ENCODE data around the gene CNTNAP2. TPM values are rescaled to one million over a fixed set of nuclear protein-coding genes. Genes with fewer than 3 reads are reported as not detected.

Gene CNTNAP2
- total and polyA plus RNA-seq, 2 experiments from 2014 or later = not detected

- H3K9ac ChIP-seq = no peak overlapping the region
- no peak overlapping the region for H3K4me2 ChIP-seq (ENCODE audit: unreplicated experiment)
- no peaks in the 10 kb centered on the region for H3K4me1 ChIP-seq (ENCODE audit: insufficient read depth)
- H3K9me2 ChIP-seq (ENCODE audit: insufficient read depth) = no peaks in the 10 kb centered on the region
- no peaks in the 10 kb centered on the region for H3K36me3 ChIP-seq (ENCODE audit: low read depth)
- no peak overlapping the region for H2AFZ ChIP-seq
- in situ Hi-C loops (cut with MboI) = no loop called here
- H4K20me1 ChIP-seq (ENCODE audit: insufficient read depth) = no peaks in the 10 kb centered on the region
- no peak for TF ChIP-seq EZH2phosphoT487 (IDR thresholded peaks at IDR 0.05; ENCODE audit: insufficient read depth, low read depth)
- TF ChIP-seq EZH2 (IDR thresholded peaks at IDR 0.05; ENCODE audit: insufficient read depth, poor library complexity, severe bottlenecking) = no peak
- H3K79me2 ChIP-seq (ENCODE audit: insufficient read depth) = no peaks in the 10 kb centered on the region
- no peak overlapping the region for H3K4me3 ChIP-seq
- H3F3A ChIP-seq (ENCODE audit: insufficient read depth) = no peaks in the 10 kb centered on the region
- no peak for DNase-seq
- H3K27me3 ChIP-seq (replicated peaks; ENCODE audit: insufficient read depth) = no peaks in the 10 kb centered on the region
- H3K9me3 ChIP-seq (ENCODE audit: low read depth) = no peaks in the 10 kb centered on the region
- H3K27ac ChIP-seq = no peak overlapping the region
These were observed 1689.5 kb downstream of the CNTNAP2 start for GRCh38 chr7:147805996-147806576.

- H3K27me3 ChIP-seq (replicated peaks; ENCODE audit: insufficient read depth) = no peaks in the 10 kb centered on the region
- H3K36me3 ChIP-seq (ENCODE audit: low read depth) = no peaks in the 10 kb centered on the region
- H3K27ac ChIP-seq = no peak overlapping the region
- no peaks in the 10 kb centered on the region for H3K4me1 ChIP-seq (ENCODE audit: insufficient read depth)
- no peak overlapping the region for H3K9ac ChIP-seq
- H3K4me3 ChIP-seq = no peak overlapping the region
- TF ChIP-seq EZH2 (IDR thresholded peaks at IDR 0.05; ENCODE audit: insufficient read depth, poor library complexity, severe bottlenecking) (no peak), EZH2phosphoT487 (IDR thresholded peaks at IDR 0.05; ENCODE audit: insufficient read depth, low read depth) (no peak)
- WGBS, 2 experiments (ENCODE audit: low coverage in 1 of 2, low lambda C conversion rate in 2 of 2, missing lambda C conversion rate in 2 of 2) = 2% methylated on average over 3 of the region's 3 CpGs
- H3K4me2 ChIP-seq (ENCODE audit: unreplicated experiment) = no peak overlapping the region
- DNase-seq = no peak
- no peaks in the 10 kb centered on the region for H3K9me3 ChIP-seq (ENCODE audit: low read depth)
- H2AFZ ChIP-seq = no peak overlapping the region
- H3F3A ChIP-seq (ENCODE audit: insufficient read depth) = no peaks in the 10 kb centered on the region
- in situ Hi-C loops (cut with MboI) = no loop called here
- H3K9me2 ChIP-seq (ENCODE audit: insufficient read depth) = no peaks in the 10 kb centered on the region
- H4K20me1 ChIP-seq (ENCODE audit: insufficient read depth) = no peaks in the 10 kb centered on the region
- no peaks in the 10 kb centered on the region for H3K79me2 ChIP-seq (ENCODE audit: insufficient read depth)
These were observed 1693.2 kb downstream of the CNTNAP2 start for GRCh38 chr7:147809786-147810185.

DNA sequence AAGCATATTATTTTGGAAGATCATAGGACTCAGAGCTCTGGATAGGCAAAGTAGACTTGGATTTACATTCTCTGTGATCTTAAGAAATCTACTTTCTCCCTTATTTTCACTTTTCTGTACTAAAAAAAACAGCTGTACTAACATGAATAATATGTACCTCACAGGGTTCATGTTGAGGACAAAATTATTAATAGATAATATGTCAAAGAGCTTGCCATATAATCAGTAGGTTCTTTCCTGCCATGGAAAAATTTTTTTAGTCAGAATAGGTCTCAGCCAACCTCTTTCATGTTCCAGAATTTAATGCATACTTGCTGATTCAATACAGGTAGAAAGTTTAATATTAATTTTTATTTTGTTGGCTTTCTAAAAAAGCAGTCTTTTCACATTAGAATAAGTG, 1693.7 kb downstream of the CNTNAP2 start:
- Histone ChIP-seq H2AFZ (no peak overlapping the region), H3F3A (ENCODE audit: insufficient read depth) (no peaks in the 10 kb centered on the region), H3K79me2 (ENCODE audit: insufficient read depth) (no peaks in the 10 kb centered on the region), H3K4me1 (ENCODE audit: insufficient read depth) (no peaks in the 10 kb centered on the region), H3K36me3 (ENCODE audit: low read depth) (no peaks in the 10 kb centered on the region), H3K9me3 (ENCODE audit: low read depth) (no peaks in the 10 kb centered on the region), H3K9me2 (ENCODE audit: insufficient read depth) (no peaks in the 10 kb centered on the region), H3K9ac (no peak overlapping the region), H3K27me3 (replicated peaks; ENCODE audit: insufficient read depth) (no peaks in the 10 kb centered on the region), H3K4me3 (no peak overlapping the region), H3K4me2 (ENCODE audit: unreplicated experiment) (no peak overlapping the region), H3K27ac (no peak overlapping the region), H4K20me1 (ENCODE audit: insufficient read depth) (no peaks in the 10 kb centered on the region)
- in situ Hi-C loops (cut with MboI) = no loop called here
- TF ChIP-seq EZH2 (IDR thresholded peaks at IDR 0.05; ENCODE audit: insufficient read depth, poor library complexity, severe bottlenecking) (no peak), EZH2phosphoT487 (IDR thresholded peaks at IDR 0.05; ENCODE audit: insufficient read depth, low read depth) (no peak)
- DNase-seq = no peak

DNA sequence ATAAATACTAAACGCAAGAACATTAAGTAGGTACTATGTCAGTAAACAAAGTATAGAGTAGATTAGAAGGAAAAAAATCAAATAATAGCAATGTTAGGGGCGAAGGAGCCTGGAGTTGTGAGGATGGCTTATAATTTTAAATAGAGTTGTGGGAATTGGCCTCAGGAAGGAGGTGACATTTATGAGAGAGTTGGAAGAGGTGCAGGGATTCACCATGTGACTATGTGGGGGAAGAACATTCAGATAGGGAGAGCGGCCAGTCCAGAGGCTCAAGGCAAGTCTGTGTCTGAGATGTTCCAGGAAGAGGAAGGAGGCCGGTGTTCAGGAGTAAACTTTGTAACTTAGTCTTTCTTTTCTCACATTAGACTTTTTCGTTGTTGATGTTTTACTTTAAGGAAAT, 1695.3 kb downstream of the CNTNAP2 start:
- no peaks in the 10 kb centered on the region for H3F3A ChIP-seq (ENCODE audit: insufficient read depth)
- H3K4me3 ChIP-seq = no peak overlapping the region
- H3K4me1 ChIP-seq (ENCODE audit: insufficient read depth) = no peaks in the 10 kb centered on the region
- no peaks in the 10 kb centered on the region for H4K20me1 ChIP-seq (ENCODE audit: insufficient read depth)
- no peak overlapping the region for H3K9ac ChIP-seq
- H3K27me3 ChIP-seq (replicated peaks; ENCODE audit: insufficient read depth) = no peaks in the 10 kb centered on the region
- in situ Hi-C loops (cut with MboI) = no loop called here
- WGBS, 2 experiments (ENCODE audit: low coverage in 1 of 2, low lambda C conversion rate in 2 of 2, missing lambda C conversion rate in 2 of 2) = 25 to 36% methylated on average over 5 of the region's 5 CpGs
- no peak overlapping the region for H2AFZ ChIP-seq
- no peak overlapping the region for H3K4me2 ChIP-seq (ENCODE audit: unreplicated experiment)
- H3K27ac ChIP-seq = no peak overlapping the region
- no peaks in the 10 kb centered on the region for H3K9me2 ChIP-seq (ENCODE audit: insufficient read depth)
- DNase-seq = no peak
- TF ChIP-seq EZH2 (IDR thresholded peaks at IDR 0.05; ENCODE audit: insufficient read depth, poor library complexity, severe bottlenecking) = no peak
- no peak for TF ChIP-seq EZH2phosphoT487 (IDR thresholded peaks at IDR 0.05; ENCODE audit: insufficient read depth, low read depth)
- H3K36me3 ChIP-seq (ENCODE audit: low read depth) = no peaks in the 10 kb centered on the region
- no peaks in the 10 kb centered on the region for H3K9me3 ChIP-seq (ENCODE audit: low read depth)
- no peaks in the 10 kb centered on the region for H3K79me2 ChIP-seq (ENCODE audit: insufficient read depth)

GRCh38 chr7:147813316-147813715, 1696.7 kb downstream of the CNTNAP2 start:
- no peak overlapping the region for H3K4me3 ChIP-seq
- H3F3A ChIP-seq (ENCODE audit: insufficient read depth) = no peaks in the 10 kb centered on the region
- in situ Hi-C loops (cut with MboI) = no loop called here
- H3K36me3 ChIP-seq (ENCODE audit: low read depth) = no peaks in the 10 kb centered on the region
- no peaks in the 10 kb centered on the region for H3K9me2 ChIP-seq (ENCODE audit: insufficient read depth)
- no peak for DNase-seq
- no peaks in the 10 kb centered on the region for H4K20me1 ChIP-seq (ENCODE audit: insufficient read depth)
- no peaks in the 10 kb centered on the region for H3K9me3 ChIP-seq (ENCODE audit: low read depth)
- H3K79me2 ChIP-seq (ENCODE audit: insufficient read depth) = no peaks in the 10 kb centered on the region
- no peak overlapping the region for H3K27ac ChIP-seq
- H3K9ac ChIP-seq = no peak overlapping the region
- H3K4me2 ChIP-seq (ENCODE audit: unreplicated experiment) = no peak overlapping the region
- H3K27me3 ChIP-seq (replicated peaks; ENCODE audit: insufficient read depth) = no peaks in the 10 kb centered on the region
- no peak overlapping the region for H2AFZ ChIP-seq
- TF ChIP-seq EZH2phosphoT487 (IDR thresholded peaks at IDR 0.05; ENCODE audit: insufficient read depth, low read depth) = no peak
- TF ChIP-seq EZH2 (IDR thresholded peaks at IDR 0.05; ENCODE audit: insufficient read depth, poor library complexity, severe bottlenecking) = no peak
- H3K4me1 ChIP-seq (ENCODE audit: insufficient read depth) = no peaks in the 10 kb centered on the region

All from GM23248 (cell line).